Dermis microvascular lymphatic vessel endothelial cell (primary cell): ENCODE results near the gene PTPRG. TPM values are rescaled to one million over a fixed set of nuclear protein-coding genes. Genes with fewer than 3 reads are reported as not detected.
A peak's percentile ranks its signal among the peaks of the same experiment; 100 is the strongest.

Experiments
- DNase-seq, 2 donors: peaks; one replicate each; pipeline versions ENCODE4 v3.0.0 to v3.0.0-alpha.2; 2010; ENCODE audit warnings: low read depth in 2 of 2
- total RNA-seq: library from RNA; depleted of rRNA; stranded (reverse); fragments of >200 nt; gene quantifications from 2 replicates; pipeline ENCODE4 v1.2.1, GENCODE V29; 2014

The PTPRG gene
- total RNA-seq, 1 donor from 2014 or later = 8.6 TPM

DNA sequence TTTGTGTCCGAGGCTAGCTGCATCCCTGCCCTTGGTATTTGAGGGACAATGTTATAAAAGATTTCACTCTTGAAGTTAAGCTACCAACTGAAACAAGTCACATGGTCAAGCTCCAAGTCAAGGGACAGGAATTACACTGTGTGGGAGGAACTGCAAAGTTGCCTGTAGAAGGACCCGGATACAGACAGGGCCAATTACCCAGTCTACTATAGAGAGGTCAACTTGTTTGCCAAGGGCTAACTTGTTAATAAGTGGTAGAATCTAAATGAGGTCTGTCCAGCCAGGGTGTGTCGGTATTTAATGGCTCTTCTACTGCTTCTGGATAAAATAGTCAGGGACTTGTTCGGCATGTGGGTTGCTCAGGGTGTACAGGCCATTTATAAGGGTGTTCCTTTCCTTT lies 55.7 kb downstream of the PTPRG start:
- no peak for DNase-seq

DNA sequence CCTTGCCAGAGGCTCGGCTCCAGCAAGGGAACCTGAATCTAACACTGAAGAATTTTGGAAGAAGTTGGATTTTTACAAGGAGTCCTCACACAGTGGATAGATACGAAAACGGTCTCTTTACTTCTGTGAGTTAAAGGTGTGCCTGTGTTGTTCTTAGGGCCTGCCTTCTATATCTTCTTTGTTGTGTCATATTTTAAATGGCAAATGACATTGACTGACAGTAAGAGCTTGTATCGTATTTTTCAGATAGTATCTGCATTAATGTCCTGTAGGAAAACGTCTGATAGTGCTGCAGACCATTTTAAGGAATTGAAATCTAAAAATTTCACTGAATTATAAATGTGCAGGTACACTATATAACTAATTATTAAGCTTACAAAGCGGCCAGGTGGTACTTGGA lies 56.3 kb downstream of the PTPRG start:
- DNase-seq = no peak

- no peak for DNase-seq
These were observed 56.9 kb downstream of the PTPRG start for GRCh38 chr3:61618231-61618630.

DNA sequence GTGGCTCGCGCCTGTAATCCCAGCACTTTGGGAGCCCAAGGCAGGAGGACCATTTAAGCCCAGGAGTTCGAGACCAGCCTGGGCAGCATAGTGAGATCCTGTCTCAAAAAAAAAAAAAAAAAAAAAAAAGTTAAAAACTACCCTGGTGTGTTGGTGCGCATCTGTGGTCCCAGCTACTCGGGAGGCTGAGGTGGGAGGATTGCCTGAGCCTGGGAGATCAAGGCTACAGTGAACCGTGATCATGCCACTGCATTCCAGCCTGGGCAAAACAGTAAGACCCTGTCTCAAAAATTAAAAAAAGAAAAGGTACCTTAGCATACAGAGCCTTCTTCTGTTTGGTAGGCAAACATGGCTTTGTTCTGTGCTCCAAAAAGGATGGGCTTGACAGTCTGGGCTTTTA lies 57.5 kb downstream of the PTPRG start:
- DNase-seq = no peak

DNA sequence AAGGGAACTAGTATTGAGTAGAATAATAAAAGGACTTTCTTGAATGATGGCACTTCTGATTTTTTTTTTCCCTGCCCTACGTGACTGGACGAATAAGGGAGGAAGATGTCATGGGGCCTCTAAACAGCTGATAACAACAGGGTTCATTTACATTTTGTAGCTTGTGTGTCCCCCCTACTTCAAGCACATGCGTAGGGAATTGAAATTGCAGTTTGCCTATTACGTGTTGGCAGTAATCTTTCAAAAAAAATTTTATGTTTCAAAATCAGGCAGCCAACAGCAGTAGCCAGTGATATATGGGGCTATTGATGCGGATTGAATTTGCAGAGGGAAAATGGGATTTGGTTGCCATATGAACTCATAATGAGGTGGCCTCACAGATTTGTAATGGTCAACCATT lies 58.7 kb downstream of the PTPRG start:
- no peak for DNase-seq

DNA sequence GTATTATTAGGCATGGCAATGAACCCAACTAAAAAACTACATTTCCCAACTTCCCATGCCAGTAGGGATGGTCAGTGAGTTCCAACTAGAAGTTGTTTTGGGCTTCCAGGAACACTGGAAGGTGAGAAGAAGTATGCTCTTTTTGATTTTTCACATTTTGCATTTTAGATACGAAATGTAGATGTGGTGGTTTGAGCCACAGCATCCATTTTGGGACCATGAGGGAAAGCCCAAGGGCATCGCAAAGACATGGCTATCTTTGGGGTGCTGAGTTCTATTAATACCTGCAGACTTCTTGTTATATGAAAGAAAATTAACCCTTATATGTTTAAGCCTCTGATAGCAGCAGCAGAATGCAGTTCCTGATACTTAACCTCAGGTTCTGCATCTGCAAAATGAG lies 62.9 kb downstream of the PTPRG start:
- DNase-seq = no peak

- DNase-seq = no peak
These were observed 64.1 kb downstream of the PTPRG start for GRCh38 chr3:61625429-61625828.

DNA sequence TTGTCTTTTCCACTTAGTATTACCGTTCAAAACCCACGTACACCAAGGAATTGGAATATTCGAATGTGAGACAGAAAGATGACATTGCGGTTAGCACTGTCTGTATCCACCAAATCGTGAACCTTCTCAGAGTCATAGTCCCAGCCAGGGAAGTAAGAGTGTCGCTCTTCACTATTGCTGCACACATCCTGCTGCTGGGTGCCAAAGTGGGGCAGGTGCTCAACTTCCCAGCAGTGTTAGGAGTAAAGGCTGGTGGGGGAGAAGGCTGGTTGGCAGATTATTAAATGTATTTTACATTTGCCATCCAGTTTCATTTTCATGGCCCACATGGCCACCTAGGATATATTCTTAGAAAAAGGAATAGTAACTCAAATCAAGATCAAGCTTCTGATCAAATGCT lies 65.1 kb downstream of the PTPRG start:
- DNase-seq = no peak

- peak in 1 of 2 donors; percentile 25 for DNase-seq
These were observed 66.4 kb downstream of the PTPRG start for GRCh38 chr3:61627768-61628185.

- DNase-seq = no peak
These were observed 67.3 kb downstream of the PTPRG start for GRCh38 chr3:61628636-61629035.

DNA sequence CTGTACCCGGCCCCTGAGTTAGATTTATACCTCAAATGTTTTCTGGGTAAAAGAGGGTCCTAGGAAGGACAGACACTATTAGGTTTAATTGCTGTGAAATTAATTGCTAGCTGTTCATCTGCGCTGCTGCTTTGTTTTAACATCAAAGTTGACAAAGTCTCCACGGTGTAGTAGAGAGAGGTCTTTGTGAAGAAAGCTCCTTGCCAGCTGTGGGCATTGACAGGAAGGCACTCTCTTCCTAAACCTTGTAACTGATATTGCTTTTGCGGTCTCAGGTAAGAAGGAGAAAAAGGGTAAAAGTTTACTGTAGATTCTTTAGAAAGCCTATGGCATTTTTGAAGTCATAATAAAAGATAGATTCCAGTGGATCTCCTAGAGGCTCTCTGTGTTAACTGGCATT lies 68.1 kb downstream of the PTPRG start:
- DNase-seq = no peak

- no peak for DNase-seq
These were observed 69.9 kb downstream of the PTPRG start for GRCh38 chr3:61631108-61631769.

- no peak for DNase-seq
These were observed 71.3 kb downstream of the PTPRG start for GRCh38 chr3:61632568-61633175.

DNA sequence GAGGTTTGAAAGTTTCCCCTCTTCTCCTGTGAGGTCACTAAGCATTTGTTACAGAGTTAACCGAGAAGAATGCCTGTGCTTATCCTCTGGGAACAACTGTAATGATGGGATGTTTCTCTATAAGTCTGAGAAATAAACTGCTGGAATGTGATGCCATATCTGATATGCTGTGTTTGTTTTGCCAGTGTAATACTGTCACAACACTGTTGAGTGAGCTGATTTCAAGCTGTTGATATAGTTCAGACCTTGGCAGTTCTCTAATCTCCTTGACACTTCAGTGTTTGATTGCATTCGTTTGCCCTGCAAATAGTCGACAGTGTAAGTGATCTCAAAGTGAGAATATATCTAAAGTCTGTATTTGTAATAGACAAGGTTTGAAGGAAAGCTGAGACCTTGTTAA lies 73.3 kb downstream of the PTPRG start:
- DNase-seq = no peak

DNA sequence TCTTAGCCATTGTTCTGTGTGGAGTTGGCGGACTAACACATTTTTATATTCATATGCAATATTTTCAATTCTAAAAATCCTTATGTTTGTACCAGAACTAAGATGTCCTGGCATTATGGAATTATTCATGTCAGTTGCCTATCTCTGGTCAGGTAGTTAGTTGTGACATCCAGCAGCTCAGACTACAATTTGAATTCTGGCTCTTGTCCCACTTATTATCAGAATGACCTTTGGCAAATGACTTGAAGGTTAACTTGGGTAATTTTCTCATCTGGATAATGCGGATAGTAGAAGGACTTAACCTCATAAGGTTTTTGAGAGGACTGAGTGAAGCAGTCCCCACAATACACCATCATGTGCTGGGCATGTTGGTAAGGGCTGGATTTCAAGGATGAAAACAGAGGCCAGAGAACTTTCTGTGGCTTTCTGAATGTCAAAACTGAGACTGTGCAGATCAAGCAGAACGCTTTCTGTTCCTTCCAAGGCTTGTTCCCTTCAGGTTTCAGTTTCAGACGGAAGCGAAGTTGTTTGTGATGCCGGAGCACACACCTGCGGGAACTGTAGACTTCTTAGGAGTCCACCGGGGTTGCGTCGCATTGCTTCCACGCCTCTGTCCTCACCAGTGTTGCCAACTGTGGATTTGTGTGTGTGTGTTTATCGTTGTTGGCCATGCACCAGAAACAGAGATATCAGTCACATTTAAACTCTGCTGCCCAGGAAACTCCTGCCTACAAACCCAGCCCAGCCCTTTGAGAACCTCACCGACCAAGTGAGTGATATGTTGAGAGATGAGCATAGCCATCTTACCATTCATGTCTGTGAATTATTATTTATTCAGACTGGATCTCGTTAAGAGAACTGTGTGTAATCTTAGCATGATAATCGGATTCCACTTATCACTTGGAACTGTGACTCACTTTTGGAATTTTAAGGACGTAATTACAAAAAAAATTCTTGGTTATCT lies 76.0 kb downstream of the PTPRG start:
- DNase-seq = no peak

DNA sequence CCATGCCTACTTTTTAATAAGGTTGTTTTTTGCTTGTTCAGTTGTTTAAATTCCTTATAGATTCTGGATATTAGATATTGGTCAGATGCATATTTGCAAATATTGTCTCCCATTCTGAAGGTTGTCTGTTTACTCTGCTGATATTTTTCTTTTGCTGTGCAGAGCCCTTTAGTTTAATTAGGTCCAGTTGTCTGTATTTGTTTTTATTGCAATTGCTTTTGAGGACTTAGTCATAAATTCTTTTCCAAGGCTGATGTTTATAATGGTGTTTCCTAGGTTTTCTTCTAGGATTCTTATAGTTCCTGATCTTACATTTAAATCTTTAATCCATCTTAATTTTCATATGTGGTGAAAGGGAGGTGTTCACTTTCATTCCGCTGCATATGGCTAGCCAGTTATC lies 77.4 kb downstream of the PTPRG start:
- no peak for DNase-seq

DNA sequence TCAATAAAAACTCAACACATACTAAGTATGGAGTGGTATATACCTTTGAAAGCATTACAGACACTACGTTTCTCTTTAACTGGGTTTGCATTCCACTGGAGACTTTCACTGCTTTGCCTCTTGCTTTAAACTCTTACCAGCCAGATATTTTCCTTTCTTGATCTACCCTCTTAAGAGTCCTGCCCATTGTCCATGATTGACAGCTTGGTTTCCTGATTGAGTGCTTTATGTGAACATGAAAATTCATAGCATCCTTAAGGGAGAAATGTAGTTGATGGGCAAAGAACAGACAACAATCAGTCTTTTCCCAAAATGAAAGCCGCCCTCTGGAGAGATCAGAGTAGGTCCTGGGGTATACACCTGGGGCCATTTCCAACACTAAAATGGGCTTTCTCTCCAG lies 78.6 kb downstream of the PTPRG start:
- no peak for DNase-seq

- no peak for DNase-seq
These were observed 83.8 kb downstream of the PTPRG start for GRCh38 chr3:61645148-61645547.

GRCh38 chr3:61646360-61646759 lies 85.0 kb downstream of the PTPRG start:
- DNase-seq = no peak

DNA sequence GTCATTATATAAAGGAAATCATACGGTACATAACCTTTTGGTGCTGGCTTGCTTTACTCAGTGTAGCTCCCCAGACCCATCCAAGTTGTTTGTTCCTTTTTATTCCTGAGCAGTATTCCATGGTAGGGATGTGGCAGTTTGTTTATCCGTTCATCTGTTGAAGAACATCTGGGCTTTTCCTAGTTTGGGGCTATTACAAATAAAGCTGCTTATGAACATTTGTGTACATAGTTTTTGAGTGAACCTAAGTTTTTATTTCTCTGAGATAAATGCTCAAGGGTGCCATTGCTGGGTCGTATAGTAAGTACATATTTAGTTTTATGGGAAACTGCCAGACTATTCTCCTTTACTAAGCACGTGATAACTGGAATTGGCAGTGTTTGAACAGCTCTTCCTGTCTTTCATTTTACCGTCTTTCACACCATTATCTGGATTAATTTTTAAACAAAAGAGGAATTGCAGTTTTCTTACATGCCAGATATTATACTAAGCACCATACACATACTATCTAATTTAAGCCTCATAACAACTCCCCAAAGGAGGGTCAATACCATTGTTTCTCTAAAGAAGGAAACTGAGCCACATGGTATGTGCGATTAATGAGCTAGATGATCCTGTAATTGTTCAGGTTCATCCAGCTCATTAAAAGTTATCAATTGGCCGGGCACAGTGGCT lies 85.6 kb downstream of the PTPRG start:
- DNase-seq = peak; percentile 17 to 88

DNA sequence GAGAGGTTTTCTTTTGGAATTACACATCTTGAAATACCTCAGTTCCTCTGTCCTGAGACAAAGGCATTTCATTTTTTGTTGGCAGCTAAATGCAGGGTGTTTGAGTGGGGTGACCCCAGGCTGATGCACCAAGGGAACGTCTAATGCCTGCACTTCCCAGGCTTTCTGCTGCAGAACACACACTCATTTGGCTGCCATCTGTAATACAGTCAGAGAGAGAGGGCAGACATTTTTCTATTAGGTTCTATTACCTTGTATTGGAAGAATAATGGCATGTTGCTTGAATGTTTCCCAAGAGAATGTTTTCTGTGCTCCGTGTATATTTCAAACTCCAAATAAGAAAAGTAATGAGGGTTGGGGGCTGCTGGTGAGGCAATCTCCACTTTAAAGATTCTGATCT lies 87.1 kb downstream of the PTPRG start:
- peak in 1 of 2 donors; percentile 11 for DNase-seq
